Testis (tissue), 3 donors: ENCODE measurements around the gene SIM1. TPM values are rescaled to one million over a fixed set of nuclear protein-coding genes. Genes with fewer than 3 reads are reported as not detected.

Experiments used
- DNase-seq: peaks from one replicate; pipeline ENCODE4 v3.0.0-alpha.2; 2019
- H3K27ac ChIP-seq, 2 donors: fragments of 200-600 bp; sonication (generic); one replicate each; pipeline ENCODE4 v1.5.1; 2019
- H3K27me3 ChIP-seq: fragments of 200-600 bp; sonication (generic); one replicate; pipeline ENCODE4 v1.5.1; 2019
- H3K36me3 ChIP-seq: fragments of 200-600 bp; sonication (generic); one replicate; pipeline ENCODE4 v1.5.1; 2017; ENCODE audit warnings: low read depth; ENCODE audit errors: missing control alignments
- H3K4me1 ChIP-seq: fragments of 200-600 bp; sonication (generic); one replicate; pipeline ENCODE4 v1.5.1; 2019
- H3K4me3 ChIP-seq, 2 donors: fragments of 200-600 bp; sonication (generic); one replicate each; pipeline ENCODE4 v1.5.1; 2017 to 2019
- H3K9me3 ChIP-seq: fragments of 200-600 bp; sonication (generic); one replicate; pipeline ENCODE4 v1.5.1; 2017
- CTCF ChIP-seq, 3 experiments: fragments of 450-650 bp in 2 of 3; fragments of 200-600 bp in 1 of 3; sonication (generic) in 1 of 3; IDR thresholded peaks; one replicate each; pipeline ENCODE4 v1.5.1; 2016 to 2019; ENCODE audit warnings: antibody characterized with exemption in 3 of 3, mild to moderate bottlenecking in 2 of 3, moderate library complexity in 1 of 3
- POLR2A ChIP-seq: fragments of 450-650 bp; IDR thresholded peaks from one replicate; pipeline ENCODE4 v1.6.1; 2017; ENCODE audit warnings: antibody characterized with exemption, mild to moderate bottlenecking, moderate library complexity
- WGBS, 2 donors: methylation state at CpG; one replicate each; pipeline ENCODE4 v1.1.5; 2018; 5-methylcytosine and 5-hydroxymethylcytosine counted together
- intact Hi-C: fragments of 100-400 bp; cut with DNase I; formaldehyde crosslinking; loops from one replicate; pipeline ENCODE4 v1.15.1; 2023; ENCODE audit warnings: low total_unique reads
- polyA plus RNA-seq: library from polyadenylated mRNA; stranded (reverse); fragments of 350-450 nt; fragmentation: Illumina TruSeq; extraction: RNeasy Lipid Tissue Mini Kit (QIAGEN cat#74804); gene quantifications from one replicate; pipeline ENCODE4 v1.2.3, GENCODE V29; 2014; ENCODE audit warnings: low read depth, low replicate concordance; ENCODE audit not compliant: insufficient read depth
- total RNA-seq, 2 donors: library from RNA; depleted of rRNA; stranded (reverse); fragments of >200 nt; gene quantifications; one replicate each; pipeline ENCODE4 v1.2.3, GENCODE V29; 2016

Gene SIM1
- total and polyA plus RNA-seq, 3 donors from 2014 or later: 0.43 to 1.5 (median 0.88) TPM

- Histone ChIP-seq H3K9me3 (no peaks in the 10 kb centered on the region), H3K27ac (no peak overlapping the region), H3K4me1 (no peaks in the 10 kb centered on the region), H3K27me3 (no peaks in the 10 kb centered on the region), H3K36me3 (no peaks in the 10 kb centered on the region), H3K4me3 (no peak overlapping the region)
- 63 to 72% methylated on average over 2 of the region's 2 CpGs for WGBS, 2 donors
- no peak for DNase-seq
- TF ChIP-seq CTCF (IDR thresholded peaks at IDR 0.05): no peak
- TF ChIP-seq POLR2A: no peak
- intact Hi-C loops: no loop called here
Measured at GRCh38 chr6:100344321-100344720, 120.4 kb downstream of the SIM1 start.

GRCh38 chr6:100343316-100344077, 121.2 kb downstream of the SIM1 start:
- intact Hi-C loops: no loop called here
- no peak for DNase-seq
- Histone ChIP-seq H3K4me1 (no peaks in the 10 kb centered on the region), H3K9me3 (no peaks in the 10 kb centered on the region), H3K4me3 (no peak overlapping the region), H3K27me3 (no peaks in the 10 kb centered on the region), H3K36me3 (no peaks in the 10 kb centered on the region), H3K27ac (no peak overlapping the region)
- TF ChIP-seq POLR2A: no peak
- no peak for TF ChIP-seq CTCF (IDR thresholded peaks at IDR 0.05)
- 53 to 54% methylated on average over 4 of the region's 4 CpGs for WGBS, 2 donors

- H3K4me1 ChIP-seq: no peaks in the 10 kb centered on the region
- H3K9me3 ChIP-seq: no peaks in the 10 kb centered on the region
- DNase-seq: no peak
- H3K27me3 ChIP-seq: no peaks in the 10 kb centered on the region
- WGBS, 2 donors: 51 to 59% methylated on average over 3 of the region's 3 CpGs
- H3K27ac ChIP-seq: no peak overlapping the region
- TF ChIP-seq CTCF (IDR thresholded peaks at IDR 0.05) (no peak), POLR2A (no peak)
- H3K4me3 ChIP-seq: no peak overlapping the region
- intact Hi-C loops: no loop called here
- H3K36me3 ChIP-seq: no peaks in the 10 kb centered on the region
Measured at GRCh38 chr6:100342830-100343229, 121.9 kb downstream of the SIM1 start.

GRCh38 chr6:100339574-100340255, 125.0 kb downstream of the SIM1 start:
- Histone ChIP-seq H3K36me3 (no peaks in the 10 kb centered on the region), H3K27me3 (no peaks in the 10 kb centered on the region), H3K27ac (no peak overlapping the region), H3K9me3 (no peaks in the 10 kb centered on the region), H3K4me1 (no peaks in the 10 kb centered on the region), H3K4me3 (no peak overlapping the region)
- 80 to 84% methylated on average over 4 of the region's 4 CpGs for WGBS, 2 donors
- intact Hi-C loops: no loop called here
- no peak for DNase-seq
- TF ChIP-seq POLR2A (no peak), CTCF (IDR thresholded peaks at IDR 0.05) (no peak)
